NOMO-1 (cell line): ENCODE results near the gene PCDHGB5.
A peak's percentile ranks its signal among the peaks of the same experiment; 100 is the strongest.
"Not testable (repeated sequence)": the region's sequence is repeated elsewhere in the genome, so short reads cannot be mapped to it uniquely, and the experiment has no call there.

Experiments used
- DNase-seq, 2 experiments: peaks; one replicate each; lab custom pipeline; 2025; ENCODE audit not compliant: unreplicated experiment in 2 of 2; lab: John Stamatoyannopoulos, UW

PCDHGB5 gene

GRCh38 chr5:141409598-141410306, 12.0 kb downstream of the PCDHGB5 start:
- no peak for DNase-seq

DNA sequence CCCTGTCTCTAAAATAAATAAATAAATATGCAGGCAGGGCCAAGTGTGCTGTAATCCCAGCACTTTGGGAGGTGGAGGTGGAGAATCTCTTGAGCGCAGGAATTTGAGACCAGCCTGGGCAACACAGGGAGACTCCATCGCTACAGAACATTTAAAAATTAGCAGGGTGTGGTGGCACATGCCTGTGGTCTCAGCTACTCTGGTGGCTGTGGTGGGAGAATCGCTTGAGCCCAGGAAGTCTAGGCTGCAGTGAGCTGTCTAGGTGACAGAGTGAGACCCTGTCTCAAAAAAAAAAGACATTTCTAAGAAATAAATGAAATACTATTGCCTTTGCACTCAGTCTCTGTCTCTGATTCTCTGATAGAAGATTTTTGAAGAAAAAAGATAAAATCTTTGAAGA, 13.8 kb downstream of the PCDHGB5 start:
- no peak for DNase-seq

DNA sequence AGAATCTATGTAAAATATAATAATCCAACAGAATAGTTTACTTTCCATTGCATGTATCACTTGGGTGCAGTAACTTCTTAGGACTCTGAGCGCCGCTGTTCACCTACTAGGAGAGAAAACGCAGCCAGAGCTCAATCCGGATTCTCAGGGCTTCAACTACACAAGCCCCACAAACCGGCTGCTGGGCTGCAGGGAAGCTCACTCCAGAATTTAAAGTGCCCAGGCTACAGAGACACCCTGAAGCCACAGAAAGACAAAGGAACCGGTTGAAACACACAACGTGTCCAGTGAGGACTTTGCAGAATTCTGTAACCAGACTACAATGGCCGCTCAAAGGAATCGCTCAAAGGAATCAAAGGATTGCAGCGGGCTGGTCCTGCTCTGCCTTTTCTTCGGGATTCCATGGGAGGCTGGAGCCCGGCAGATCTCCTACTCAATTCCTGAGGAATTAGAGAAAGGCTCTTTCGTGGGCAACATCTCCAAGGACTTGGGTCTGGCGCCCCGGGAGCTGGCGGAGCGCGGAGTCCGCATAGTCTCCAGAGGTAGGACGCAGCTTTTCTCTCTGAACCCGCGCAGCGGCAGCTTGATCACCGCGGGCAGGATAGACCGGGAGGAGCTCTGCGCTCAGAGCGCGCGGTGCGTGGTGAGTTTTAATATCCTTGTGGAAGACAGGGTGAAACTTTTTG, 15.2 kb downstream of the PCDHGB5 start, which contains the start of gene PCDHGA10:
Gene PCDHGA10, plus strand, starts transcription at position 134 of the 686 bp plus-strand sequence. Its CDS starts 189 bp downstream, at position 323.
- DNase-seq, result peak; percentile 41 to 69

DNA sequence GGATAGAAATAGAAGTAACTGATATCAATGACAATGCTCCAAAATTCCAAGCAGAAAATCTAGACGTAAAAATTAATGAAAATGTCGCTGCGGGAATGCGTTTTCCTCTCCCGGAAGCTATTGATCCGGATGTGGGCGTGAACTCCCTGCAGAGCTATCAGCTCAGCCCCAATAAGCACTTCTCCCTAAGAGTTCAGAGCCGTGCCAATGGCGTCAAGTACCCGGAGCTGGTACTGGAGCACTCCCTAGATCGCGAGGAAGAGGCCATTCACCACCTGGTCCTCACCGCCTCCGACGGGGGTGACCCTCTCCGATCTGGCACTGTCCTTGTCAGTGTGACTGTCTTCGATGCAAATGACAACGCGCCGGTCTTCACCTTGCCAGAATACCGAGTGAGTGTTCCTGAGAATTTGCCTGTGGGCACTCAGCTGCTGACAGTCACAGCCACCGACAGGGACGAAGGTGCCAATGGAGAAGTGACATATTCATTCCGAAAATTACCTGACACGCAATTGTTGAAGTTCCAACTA, 15.9 kb downstream of the PCDHGB5 start:
- DNase-seq, result no peak

DNA sequence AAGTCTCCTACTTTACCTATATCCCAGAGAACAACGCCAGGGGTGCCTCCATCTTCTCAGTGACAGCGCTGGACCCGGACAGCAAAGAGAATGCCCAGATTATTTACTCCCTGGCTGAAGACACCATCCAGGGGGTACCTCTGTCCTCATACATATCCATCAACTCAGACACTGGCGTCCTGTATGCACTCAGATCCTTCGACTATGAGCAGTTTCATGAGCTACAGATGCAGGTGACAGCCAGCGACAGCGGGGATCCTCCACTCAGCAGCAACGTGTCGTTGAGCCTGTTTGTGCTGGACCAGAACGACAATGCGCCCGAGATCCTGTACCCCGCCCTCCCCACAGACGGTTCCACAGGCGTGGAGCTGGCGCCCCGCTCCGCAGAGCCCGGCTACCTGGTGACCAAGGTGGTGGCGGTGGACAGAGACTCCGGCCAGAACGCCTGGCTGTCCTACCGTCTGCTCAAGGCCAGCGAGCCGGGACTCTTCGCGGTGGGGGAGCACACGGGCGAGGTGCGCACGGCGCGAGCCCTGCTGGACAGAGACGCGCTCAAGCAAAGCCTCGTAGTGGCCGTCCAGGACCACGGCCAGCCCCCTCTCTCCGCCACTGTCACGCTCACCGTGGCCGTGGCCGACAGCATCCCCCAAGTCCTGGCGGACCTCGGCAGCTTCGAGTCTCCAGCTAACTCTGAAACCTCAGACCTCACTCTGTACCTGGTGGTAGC, 17.0 kb downstream of the PCDHGB5 start:
- DNase-seq, result not testable (repeated sequence)

- not testable (repeated sequence) for DNase-seq
These were observed 17.5 kb downstream of the PCDHGB5 start for GRCh38 chr5:141415275-141415618.

DNA sequence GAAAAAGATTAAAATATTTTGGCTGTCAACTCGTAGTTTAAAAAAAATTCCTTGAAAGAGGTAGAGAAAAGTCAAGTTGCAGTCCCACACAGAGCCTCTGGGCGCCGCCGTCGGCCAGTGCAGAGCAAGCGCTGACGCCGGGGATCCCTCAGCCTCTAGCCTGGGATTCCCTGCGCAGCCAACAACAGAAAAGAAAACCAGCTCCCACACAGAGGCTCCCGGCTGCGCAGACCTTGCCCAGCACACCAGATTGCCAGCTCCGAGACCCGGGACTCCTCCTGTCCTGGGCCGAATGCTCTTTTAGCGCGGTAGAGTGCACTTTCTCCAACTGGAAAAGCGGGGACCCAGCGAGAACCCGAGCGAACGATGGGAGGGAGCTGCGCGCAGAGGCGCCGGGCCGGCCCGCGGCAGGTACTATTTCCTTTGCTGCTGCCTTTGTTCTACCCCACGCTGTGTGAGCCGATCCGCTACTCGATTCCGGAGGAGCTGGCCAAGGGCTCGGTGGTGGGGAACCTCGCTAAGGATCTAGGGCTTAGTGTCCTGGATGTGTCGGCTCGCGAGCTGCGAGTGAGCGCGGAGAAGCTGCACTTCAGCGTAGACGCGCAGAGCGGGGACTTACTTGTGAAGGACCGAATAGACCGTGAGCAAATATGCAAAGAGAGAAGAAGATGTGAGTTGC, 19.9 kb downstream of the PCDHGB5 start, which contains the start of gene PCDHGB7:
Gene PCDHGB7, plus strand, starts transcription at position 184 of the 679 bp plus-strand sequence. Its CDS starts 183 bp downstream, at position 367.
- DNase-seq, result peak; percentile 31 to 38

DNA sequence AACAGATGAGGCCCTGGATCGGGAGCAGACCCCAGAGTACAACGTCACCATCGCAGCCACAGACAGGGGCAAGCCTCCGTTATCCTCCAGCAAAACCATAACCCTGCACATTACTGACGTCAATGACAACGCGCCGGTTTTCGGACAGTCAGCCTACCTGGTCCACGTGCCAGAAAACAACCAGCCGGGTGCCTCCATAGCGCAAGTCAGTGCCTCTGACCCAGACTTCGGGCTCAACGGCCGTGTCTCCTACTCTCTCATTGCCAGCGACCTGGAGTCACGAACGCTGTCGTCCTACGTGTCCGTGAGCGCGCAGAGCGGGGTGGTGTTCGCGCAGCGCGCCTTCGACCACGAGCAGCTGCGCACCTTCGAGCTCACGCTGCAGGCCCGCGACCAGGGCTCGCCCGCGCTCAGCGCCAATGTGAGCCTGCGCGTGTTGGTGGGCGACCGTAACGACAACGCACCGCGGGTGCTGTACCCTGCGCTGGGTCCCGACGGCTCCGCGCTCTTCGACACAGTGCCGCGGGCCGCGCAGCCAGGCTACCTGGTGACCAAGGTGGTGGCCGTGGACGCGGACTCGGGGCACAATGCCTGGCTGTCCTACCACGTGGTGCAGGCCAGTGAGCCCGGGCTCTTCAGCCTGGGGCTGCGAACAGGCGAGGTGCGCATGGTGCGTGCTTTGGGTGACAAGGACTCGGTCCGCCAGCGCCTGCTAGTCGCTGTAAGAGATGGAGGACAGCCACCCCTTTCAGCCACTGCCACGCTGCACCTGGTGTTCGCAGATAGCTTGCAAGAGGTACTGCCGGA, 21.5 kb downstream of the PCDHGB5 start:
- DNase-seq, result no peak

DNA sequence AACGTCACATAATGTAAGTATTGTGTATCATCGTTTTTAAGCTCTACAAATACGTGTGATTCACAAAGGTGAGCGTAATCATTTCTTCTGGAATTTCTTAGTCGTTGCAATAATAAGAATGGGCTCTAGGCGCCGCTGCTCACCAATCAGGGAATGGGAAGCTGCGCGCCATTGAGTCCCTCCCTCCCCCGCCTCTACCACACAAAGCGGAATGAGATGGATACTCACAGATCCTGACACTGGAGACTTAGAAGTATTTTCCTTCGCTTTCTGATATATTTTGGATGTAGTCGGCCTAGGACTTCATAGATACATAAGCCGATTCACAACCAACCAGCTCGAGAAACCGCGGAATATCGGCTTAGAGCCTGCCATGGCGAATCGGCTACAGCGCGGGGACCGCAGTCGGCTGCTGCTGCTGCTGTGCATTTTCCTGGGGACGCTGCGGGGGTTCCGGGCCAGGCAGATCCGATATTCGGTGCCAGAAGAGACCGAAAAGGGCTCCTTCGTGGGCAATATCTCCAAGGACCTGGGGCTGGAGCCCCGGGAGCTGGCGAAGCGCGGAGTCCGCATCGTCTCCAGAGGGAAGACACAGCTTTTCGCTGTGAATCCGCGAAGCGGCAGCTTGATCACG, 23.2 kb downstream of the PCDHGB5 start, which contains the start of gene PCDHGA11:
Gene PCDHGA11, plus strand, starts transcription at position 197 of the 634 bp plus-strand sequence. Its CDS starts 177 bp downstream, at position 374.
- DNase-seq, result peak; percentile 42 to 45

DNA sequence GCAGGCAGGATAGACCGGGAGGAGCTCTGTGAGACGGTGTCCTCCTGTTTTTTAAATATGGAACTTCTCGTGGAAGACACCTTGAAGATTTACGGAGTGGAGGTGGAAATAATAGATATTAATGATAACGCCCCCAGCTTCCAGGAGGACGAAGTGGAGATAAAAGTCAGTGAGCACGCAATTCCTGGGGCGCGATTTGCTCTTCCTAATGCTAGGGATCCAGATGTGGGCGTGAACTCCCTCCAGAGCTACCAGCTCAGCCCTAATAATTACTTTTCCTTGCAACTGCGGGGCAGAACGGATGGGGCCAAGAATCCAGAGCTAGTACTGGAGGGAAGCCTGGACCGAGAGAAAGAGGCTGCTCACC, 23.7 kb downstream of the PCDHGB5 start:
- no peak for DNase-seq

GRCh38 chr5:141422742-141423291, 25.1 kb downstream of the PCDHGB5 start:
- DNase-seq, result no peak

DNA sequence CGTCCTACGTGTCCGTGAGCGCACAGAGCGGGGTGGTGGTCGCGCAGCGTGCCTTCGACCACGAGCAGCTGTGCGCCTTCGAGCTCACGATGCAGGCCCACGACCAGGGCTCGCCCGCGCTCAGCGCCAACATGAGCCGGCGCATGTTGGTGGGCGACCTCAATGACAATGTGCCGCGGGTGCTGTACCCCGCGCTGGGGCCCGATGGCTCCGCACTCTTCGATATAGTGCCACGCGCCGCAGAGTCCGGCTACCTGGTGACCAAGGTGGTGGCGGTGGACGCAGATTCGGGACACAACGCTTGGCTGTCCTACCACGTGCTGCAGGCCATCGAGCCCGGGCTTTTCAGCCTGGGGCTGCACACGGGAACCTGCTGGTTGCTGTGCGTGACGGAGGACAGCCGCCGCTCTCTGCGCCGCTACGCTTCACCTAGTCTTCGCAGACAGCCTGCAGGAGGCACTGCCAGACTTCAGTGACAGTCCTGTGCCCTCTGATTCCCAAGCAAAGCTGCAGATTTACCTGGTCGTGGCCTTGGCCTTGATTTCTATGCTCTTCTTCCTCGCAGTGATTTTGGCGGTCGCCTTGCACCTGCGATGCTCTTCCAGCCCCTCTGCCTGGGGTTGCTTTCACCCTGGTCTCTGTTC, 30.2 kb downstream of the PCDHGB5 start:
- no peak for DNase-seq

- DNase-seq, result peak in 1 of 2 experiments; percentile 11
These were observed 32.8 kb downstream of the PCDHGB5 start, which contains the start of gene PCDHGA12 for GRCh38 chr5:141430332-141431113. TSS of gene PCDHGA12 (plus strand) at chr5:141430507. CDS start at chr5:141430760, 253 bp downstream.

DNA sequence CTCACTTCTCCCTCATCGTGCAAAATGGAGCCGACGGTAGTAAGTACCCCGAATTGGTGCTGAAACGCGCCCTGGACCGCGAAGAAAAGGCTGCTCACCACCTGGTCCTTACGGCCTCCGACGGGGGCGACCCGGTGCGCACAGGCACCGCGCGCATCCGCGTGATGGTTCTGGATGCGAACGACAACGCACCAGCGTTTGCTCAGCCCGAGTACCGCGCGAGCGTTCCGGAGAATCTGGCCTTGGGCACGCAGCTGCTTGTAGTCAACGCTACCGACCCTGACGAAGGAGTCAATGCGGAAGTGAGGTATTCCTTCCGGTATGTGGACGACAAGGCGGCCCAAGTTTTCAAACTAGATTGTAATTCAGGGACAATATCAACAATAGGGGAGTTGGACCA, 33.5 kb downstream of the PCDHGB5 start:
- no peak for DNase-seq

DNA sequence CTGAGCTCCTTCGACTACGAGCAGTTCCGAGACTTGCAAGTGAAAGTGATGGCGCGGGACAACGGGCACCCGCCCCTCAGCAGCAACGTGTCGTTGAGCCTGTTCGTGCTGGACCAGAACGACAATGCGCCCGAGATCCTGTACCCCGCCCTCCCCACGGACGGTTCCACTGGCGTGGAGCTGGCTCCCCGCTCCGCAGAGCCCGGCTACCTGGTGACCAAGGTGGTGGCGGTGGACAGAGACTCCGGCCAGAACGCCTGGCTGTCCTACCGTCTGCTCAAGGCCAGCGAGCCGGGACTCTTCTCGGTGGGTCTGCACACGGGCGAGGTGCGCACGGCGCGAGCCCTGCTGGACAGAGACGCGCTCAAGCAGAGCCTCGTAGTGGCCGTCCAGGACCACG, 34.6 kb downstream of the PCDHGB5 start:
- DNase-seq, result not testable (repeated sequence)

DNA sequence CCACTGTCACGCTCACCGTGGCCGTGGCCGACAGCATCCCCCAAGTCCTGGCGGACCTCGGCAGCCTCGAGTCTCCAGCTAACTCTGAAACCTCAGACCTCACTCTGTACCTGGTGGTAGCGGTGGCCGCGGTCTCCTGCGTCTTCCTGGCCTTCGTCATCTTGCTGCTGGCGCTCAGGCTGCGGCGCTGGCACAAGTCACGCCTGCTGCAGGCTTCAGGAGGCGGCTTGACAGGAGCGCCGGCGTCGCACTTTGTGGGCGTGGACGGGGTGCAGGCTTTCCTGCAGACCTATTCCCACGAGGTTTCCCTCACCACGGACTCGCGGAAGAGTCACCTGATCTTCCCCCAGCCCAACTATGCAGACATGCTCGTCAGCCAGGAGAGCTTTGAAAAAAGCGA, 35.0 kb downstream of the PCDHGB5 start:
- not testable (repeated sequence) for DNase-seq

GRCh38 chr5:141434006-141434405, 36.3 kb downstream of the PCDHGB5 start:
- DNase-seq, result no peak

DNA sequence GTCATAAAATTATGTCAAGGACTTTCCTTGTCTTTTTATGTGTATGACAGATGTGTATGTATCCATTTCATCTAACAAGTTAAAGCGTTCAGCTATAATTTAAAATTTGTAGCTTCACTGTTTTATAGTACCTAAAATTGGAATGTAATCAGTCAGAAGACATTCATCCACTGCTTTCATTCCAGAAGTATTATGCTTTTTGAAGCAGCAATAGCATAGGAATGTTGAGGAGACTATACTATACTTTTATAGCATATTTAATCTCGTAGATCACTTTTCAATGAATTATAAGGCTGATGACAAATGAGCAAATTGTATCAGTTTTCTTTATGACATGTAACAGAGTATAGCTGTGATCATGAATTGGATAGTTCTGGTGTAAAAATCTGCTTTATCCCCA, 39.5 kb downstream of the PCDHGB5 start:
- no peak for DNase-seq
